Vagina (tissue), 2 donors: ENCODE data around the gene ENTPD5. TPM values are rescaled to one million over a fixed set of nuclear protein-coding genes. Genes with fewer than 3 reads are reported as not detected.

Source experiments
- DNase-seq, 2 donors: peaks; one replicate each; pipeline ENCODE4 v3.0.0-alpha.2; 2017; ENCODE audit errors: extremely low spot score in 2 of 2
- H3K27ac ChIP-seq: fragments of 200-600 bp; sonication (generic); one replicate; pipeline ENCODE4 v1.5.1; 2019
- H3K27me3 ChIP-seq: fragments of 200-600 bp; sonication (generic); one replicate; pipeline ENCODE4 v1.5.1; 2019
- H3K36me3 ChIP-seq, 2 donors: fragments of 200-600 bp; sonication (generic); one replicate each; pipeline ENCODE4 v1.5.1; 2017 to 2019
- H3K4me1 ChIP-seq: fragments of 200-600 bp; sonication (generic); one replicate; pipeline ENCODE4 v1.5.1; 2019
- H3K4me3 ChIP-seq, 2 donors: fragments of 200-600 bp; sonication (generic); 1 replicate in 1 of 2; 2 replicates in 1 of 2; pipeline ENCODE4 v1.5.1; 2016 to 2019
- H3K9me3 ChIP-seq: fragments of 200-600 bp; sonication (generic); one replicate; pipeline ENCODE4 v1.5.1; 2019
- POLR2A ChIP-seq, 2 donors: fragments of 450-650 bp; IDR thresholded peaks; one replicate each; pipeline ENCODE4 v1.6.1; 2017; ENCODE audit warnings: antibody characterized with exemption in 2 of 2, mild to moderate bottlenecking in 2 of 2, moderate library complexity in 2 of 2
- POLR2AphosphoS5 ChIP-seq, 2 donors: sonication (generic); formaldehyde crosslinking; IDR thresholded peaks; one replicate each; pipeline ENCODE4 v1.9.0; 2017; ENCODE audit warnings: antibody characterized with exemption in 2 of 2, mild to moderate bottlenecking in 2 of 2, low read depth in 1 of 2; ENCODE audit not compliant: insufficient read depth in 1 of 2
- intact Hi-C: fragments of 100-400 bp; cut with DNase I; formaldehyde crosslinking; loops from one replicate; pipeline ENCODE4 v1.15.1; 2023
- total RNA-seq: library from RNA; depleted of rRNA; stranded (reverse); fragments of >200 nt; gene quantifications from one replicate; pipeline ENCODE4 v1.2.3, GENCODE V29; 2016
- TF ChIP-seq, protein P1 (sequence below), 3 experiments: fragments of 450-650 bp in 2 of 3; fragments of 200-600 bp in 1 of 3; sonication (generic) in 1 of 3; IDR thresholded peaks; one replicate each; pipeline ENCODE4 v1.5.1; 2017 to 2019; ENCODE audit warnings: antibody characterized with exemption in 3 of 3, mild to moderate bottlenecking in 2 of 3, moderate library complexity in 2 of 3

Gene ENTPD5
- total RNA-seq, 1 donor from 2014 or later: 8.6 TPM

DNA sequence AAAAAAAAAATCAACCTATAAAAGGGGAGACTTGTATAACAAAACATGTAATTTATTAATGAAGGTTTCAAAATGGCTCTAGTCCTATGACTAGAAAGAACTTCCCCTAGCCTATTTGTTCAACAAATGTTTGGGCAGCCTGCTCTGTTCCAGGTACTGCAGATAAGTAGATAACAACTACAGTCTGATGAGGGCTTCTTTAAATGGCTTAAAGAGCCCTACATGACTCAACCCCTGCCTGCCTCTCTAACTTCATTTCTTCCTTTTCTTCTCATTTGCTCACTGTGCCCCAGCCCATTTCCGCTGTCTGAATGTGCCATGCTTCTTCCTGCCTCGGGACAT lies 43.7 kb upstream of the ENTPD5 start:
- no peak overlapping the region for H3K4me3 ChIP-seq
- intact Hi-C loops: no loop called here
- TF ChIP-seq, protein P1, sequence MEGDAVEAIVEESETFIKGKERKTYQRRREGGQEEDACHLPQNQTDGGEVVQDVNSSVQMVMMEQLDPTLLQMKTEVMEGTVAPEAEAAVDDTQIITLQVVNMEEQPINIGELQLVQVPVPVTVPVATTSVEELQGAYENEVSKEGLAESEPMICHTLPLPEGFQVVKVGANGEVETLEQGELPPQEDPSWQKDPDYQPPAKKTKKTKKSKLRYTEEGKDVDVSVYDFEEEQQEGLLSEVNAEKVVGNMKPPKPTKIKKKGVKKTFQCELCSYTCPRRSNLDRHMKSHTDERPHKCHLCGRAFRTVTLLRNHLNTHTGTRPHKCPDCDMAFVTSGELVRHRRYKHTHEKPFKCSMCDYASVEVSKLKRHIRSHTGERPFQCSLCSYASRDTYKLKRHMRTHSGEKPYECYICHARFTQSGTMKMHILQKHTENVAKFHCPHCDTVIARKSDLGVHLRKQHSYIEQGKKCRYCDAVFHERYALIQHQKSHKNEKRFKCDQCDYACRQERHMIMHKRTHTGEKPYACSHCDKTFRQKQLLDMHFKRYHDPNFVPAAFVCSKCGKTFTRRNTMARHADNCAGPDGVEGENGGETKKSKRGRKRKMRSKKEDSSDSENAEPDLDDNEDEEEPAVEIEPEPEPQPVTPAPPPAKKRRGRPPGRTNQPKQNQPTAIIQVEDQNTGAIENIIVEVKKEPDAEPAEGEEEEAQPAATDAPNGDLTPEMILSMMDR (IDR thresholded peaks at IDR 0.05): no peak
- TF ChIP-seq POLR2AphosphoS5 (IDR thresholded peaks at IDR 0.05; ENCODE audit: insufficient read depth in 1 of 2, low read depth in 1 of 2) (no peak), POLR2A (IDR thresholded peaks at IDR 0.05) (no peak)
- DNase-seq: no peak
- no peak overlapping the region for H3K27ac ChIP-seq
- peaks cover 0 to 73% of the 10 kb centered on the region in 2 donors for H3K36me3 ChIP-seq
- H3K4me1 ChIP-seq: no peaks in the 10 kb centered on the region
- no peaks in the 10 kb centered on the region for H3K9me3 ChIP-seq
- no peaks in the 10 kb centered on the region for H3K27me3 ChIP-seq

DNA sequence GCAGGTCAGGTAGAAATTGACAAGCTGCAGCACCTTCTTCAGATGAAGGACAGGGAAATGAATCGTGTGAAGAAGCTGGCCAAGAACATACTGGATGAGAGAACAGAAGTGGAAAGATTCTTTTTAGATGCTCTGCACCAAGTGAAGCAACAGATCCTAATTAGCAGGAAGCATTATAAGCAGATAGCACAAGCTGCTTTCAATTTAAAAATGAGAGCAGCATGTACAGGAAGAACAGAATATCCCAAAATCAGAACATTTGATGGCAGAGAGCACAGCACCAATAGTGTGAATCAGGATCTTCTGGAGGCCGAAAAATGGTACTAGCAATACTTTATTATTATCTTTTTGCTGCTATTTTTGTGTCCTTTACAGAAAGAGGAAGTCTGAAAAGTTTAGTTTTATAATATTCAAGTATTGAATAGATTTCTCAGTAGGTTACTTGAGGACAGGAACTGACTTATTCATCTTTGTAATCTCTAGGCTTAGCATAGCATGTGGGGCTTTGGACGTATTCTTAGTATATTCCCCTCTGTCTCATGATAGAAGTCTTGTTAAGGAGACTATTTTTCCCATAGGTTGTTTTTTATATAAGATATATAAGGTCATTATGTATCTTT lies 30.9 kb upstream of the ENTPD5 start:
- DNase-seq: no peak
- TF ChIP-seq POLR2A (IDR thresholded peaks at IDR 0.05) (no peak), POLR2AphosphoS5 (IDR thresholded peaks at IDR 0.05; ENCODE audit: insufficient read depth in 1 of 2, low read depth in 1 of 2) (no peak)
- TF ChIP-seq, protein P1 (IDR thresholded peaks at IDR 0.05): no peak
- Histone ChIP-seq H3K27me3 (no peaks in the 10 kb centered on the region), H3K27ac (no peak overlapping the region), H3K9me3 (no peaks in the 10 kb centered on the region), H3K4me1 (no peaks in the 10 kb centered on the region), H3K36me3 (no peaks in the 10 kb centered on the region), H3K4me3 (no peak overlapping the region)
- intact Hi-C loops: no loop called here

GRCh38 chr14:74048281-74048680 lies 29.2 kb upstream of the ENTPD5 start:
- Histone ChIP-seq H3K27me3 (no peaks in the 10 kb centered on the region), H3K27ac (no peak overlapping the region), H3K36me3 (no peaks in the 10 kb centered on the region), H3K4me1 (no peaks in the 10 kb centered on the region), H3K9me3 (no peaks in the 10 kb centered on the region), H3K4me3 (no peak overlapping the region)
- DNase-seq: no peak
- intact Hi-C loops: no loop called here
- TF ChIP-seq POLR2AphosphoS5 (IDR thresholded peaks at IDR 0.05; ENCODE audit: insufficient read depth in 1 of 2, low read depth in 1 of 2): no peak

DNA sequence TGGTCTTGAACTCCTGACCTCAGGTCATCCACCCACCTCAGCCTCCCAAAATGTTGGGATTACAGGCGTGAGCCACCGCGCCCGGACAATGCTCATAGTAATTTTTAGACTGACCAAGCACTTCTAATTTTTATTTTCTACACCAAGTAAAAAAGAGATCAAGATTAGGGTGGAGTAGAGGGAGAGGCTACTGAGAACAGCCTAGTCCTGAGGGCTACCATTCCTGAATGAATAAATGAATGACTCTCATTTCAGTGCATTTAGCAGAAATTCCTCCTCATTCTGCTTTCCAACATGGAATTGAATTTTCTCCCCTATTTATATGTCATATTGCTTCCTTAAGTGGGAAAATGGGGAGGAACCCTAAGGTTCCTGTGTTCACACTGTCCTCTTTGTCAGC lies 26.4 kb upstream of the ENTPD5 start:
- DNase-seq: no peak
- Histone ChIP-seq H3K36me3 (no peaks in the 10 kb centered on the region), H3K9me3 (no peaks in the 10 kb centered on the region), H3K4me1 (no peaks in the 10 kb centered on the region), H3K27ac (no peak overlapping the region), H3K27me3 (no peaks in the 10 kb centered on the region), H3K4me3 (no peak overlapping the region)
- intact Hi-C loops: no loop called here
- TF ChIP-seq POLR2A (IDR thresholded peaks at IDR 0.05) (no peak), POLR2AphosphoS5 (IDR thresholded peaks at IDR 0.05; ENCODE audit: insufficient read depth in 1 of 2, low read depth in 1 of 2) (no peak)
- TF ChIP-seq, protein P1 (IDR thresholded peaks at IDR 0.05): no peak

DNA sequence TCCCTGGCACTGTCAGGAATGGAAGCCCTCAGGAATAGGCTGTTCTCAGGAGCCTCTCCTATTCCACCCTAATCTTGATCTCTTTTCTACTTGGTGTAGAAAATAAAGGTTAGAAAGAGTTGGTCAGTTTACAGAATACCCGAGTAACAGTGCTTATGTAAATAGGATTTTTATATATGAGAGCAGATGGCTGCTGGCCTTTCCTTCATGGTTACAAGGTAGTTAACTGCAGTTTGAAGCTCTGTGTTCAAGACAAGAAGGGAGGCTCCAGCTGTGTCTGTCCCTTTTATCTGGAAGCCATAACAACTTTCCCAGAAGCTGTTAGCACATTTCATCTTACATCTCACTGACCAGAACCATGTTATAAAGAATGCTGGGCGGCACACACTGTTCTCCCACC lies 23.2 kb upstream of the ENTPD5 start:
- TF ChIP-seq POLR2A (IDR thresholded peaks at IDR 0.05): no peak
- TF ChIP-seq, protein P1 (IDR thresholded peaks at IDR 0.05): no peak
- intact Hi-C loops: no loop called here
- Histone ChIP-seq H3K27ac (no peak overlapping the region), H3K36me3 (no peaks in the 10 kb centered on the region), H3K27me3 (no peaks in the 10 kb centered on the region), H3K9me3 (no peaks in the 10 kb centered on the region), H3K4me3 (no peak overlapping the region), H3K4me1 (no peaks in the 10 kb centered on the region)
- no peak for DNase-seq
